Measurements from ENCODE around the gene NCOR1. TPM values are rescaled to one million over a fixed set of nuclear protein-coding genes. Genes with fewer than 3 reads are reported as not detected.
"Not testable (repeated sequence)": the region's sequence is repeated elsewhere in the genome, so short reads cannot be mapped to it uniquely, and the experiment has no call there.

Gene NCOR1
- polyA plus RNA-seq, 1 donor: 122 TPM

GRCh38 chr17:16074423-16074822, 140.9 kb downstream of the NCOR1 start:
- H3K36me3 ChIP-seq (ENCODE audit: control insufficient read depth, insufficient read depth, low read length): peaks cover 69% of the 10 kb centered on the region
- H3K27ac ChIP-seq (ENCODE audit: low read length): no peak overlapping the region
- 90% methylated on average over 2 of the region's 3 CpGs for WGBS (ENCODE audit: insufficient coverage, low lambda C conversion rate)
- H3K27me3 ChIP-seq (ENCODE audit: control insufficient read depth, insufficient read depth, low read length): no peaks in the 10 kb centered on the region
- no peak for DNase-seq
- no peaks in the 10 kb centered on the region for H3K4me1 ChIP-seq (ENCODE audit: control insufficient read depth, insufficient read depth, low read length)
- H3K4me3 ChIP-seq (ENCODE audit: low read length): no peak overlapping the region
- H3K9me3 ChIP-seq (ENCODE audit: control insufficient read depth, low read depth, low read length): no peaks in the 10 kb centered on the region

GRCh38 chr17:16073845-16074244, 141.5 kb downstream of the NCOR1 start:
- WGBS (ENCODE audit: insufficient coverage, low lambda C conversion rate): 88% methylated on average over 4 of the region's 4 CpGs
- Histone ChIP-seq H3K9me3 (ENCODE audit: control insufficient read depth, low read depth, low read length) (no peaks in the 10 kb centered on the region), H3K27ac (ENCODE audit: low read length) (no peak overlapping the region), H3K27me3 (ENCODE audit: control insufficient read depth, insufficient read depth, low read length) (no peaks in the 10 kb centered on the region), H3K4me3 (ENCODE audit: low read length) (no peak overlapping the region), H3K36me3 (ENCODE audit: control insufficient read depth, insufficient read depth, low read length) (peaks cover 69% of the 10 kb centered on the region), H3K4me1 (ENCODE audit: control insufficient read depth, insufficient read depth, low read length) (no peaks in the 10 kb centered on the region)
- no peak for DNase-seq

GRCh38 chr17:16072031-16072430, 143.3 kb downstream of the NCOR1 start:
- Histone ChIP-seq H3K4me3 (ENCODE audit: low read length) (no peak overlapping the region), H3K27me3 (ENCODE audit: control insufficient read depth, insufficient read depth, low read length) (no peaks in the 10 kb centered on the region), H3K27ac (ENCODE audit: low read length) (no peak overlapping the region), H3K9me3 (ENCODE audit: control insufficient read depth, low read depth, low read length) (no peaks in the 10 kb centered on the region), H3K4me1 (ENCODE audit: control insufficient read depth, insufficient read depth, low read length) (no peaks in the 10 kb centered on the region), H3K36me3 (ENCODE audit: control insufficient read depth, insufficient read depth, low read length) (peaks cover 77% of the 10 kb centered on the region)
- DNase-seq: no peak
- WGBS (ENCODE audit: insufficient coverage, low lambda C conversion rate): no CpG with 5 or more reads among the region's 1 CpG

DNA sequence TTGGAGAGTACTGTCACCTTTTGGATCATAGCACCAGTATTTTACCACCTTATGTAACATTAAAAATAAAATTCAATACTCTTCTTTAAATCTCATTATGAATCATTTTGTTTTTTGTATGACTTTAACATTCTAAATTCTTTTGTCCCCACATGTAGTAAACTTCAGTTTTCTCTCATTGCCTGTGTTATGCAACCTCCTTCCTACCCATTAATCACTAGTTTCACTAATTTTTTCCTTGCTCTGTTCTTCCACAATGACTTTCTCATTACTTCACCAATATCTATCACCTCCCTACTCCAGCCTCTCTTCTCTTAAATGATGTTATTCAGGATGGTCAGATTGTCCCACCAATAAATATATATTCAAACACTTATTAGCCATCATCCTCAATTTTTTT, 147.0 kb downstream of the NCOR1 start:
- peaks cover 77% of the 10 kb centered on the region for H3K36me3 ChIP-seq (ENCODE audit: control insufficient read depth, insufficient read depth, low read length)
- no peak for DNase-seq
- H3K27ac ChIP-seq (ENCODE audit: low read length): no peak overlapping the region
- H3K4me3 ChIP-seq (ENCODE audit: low read length): no peak overlapping the region
- H3K9me3 ChIP-seq (ENCODE audit: control insufficient read depth, low read depth, low read length): no peaks in the 10 kb centered on the region
- H3K27me3 ChIP-seq (ENCODE audit: control insufficient read depth, insufficient read depth, low read length): no peaks in the 10 kb centered on the region
- no peaks in the 10 kb centered on the region for H3K4me1 ChIP-seq (ENCODE audit: control insufficient read depth, insufficient read depth, low read length)

DNA sequence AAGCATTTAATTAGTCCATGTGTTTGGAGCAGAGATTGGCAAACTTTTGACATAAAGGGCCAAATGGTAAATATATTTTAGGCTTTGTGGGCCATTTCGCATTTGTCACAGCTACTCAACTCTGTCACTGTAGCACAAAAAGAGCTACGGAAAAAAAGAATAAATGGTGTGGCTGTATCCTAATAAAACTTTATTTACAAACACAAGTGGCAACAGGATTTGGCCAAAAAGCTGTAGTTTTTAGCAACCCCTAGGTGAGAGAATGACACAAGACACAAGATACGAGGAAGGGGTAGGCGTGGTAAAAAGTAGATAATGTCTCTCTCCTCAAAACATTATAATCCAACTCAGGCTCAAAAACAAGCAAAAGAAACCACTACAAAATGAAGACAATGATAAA, 149.2 kb downstream of the NCOR1 start:
- no peak for DNase-seq
- Histone ChIP-seq H3K27ac (ENCODE audit: low read length) (no peak overlapping the region), H3K4me3 (ENCODE audit: low read length) (no peak overlapping the region), H3K27me3 (ENCODE audit: control insufficient read depth, insufficient read depth, low read length) (no peaks in the 10 kb centered on the region), H3K4me1 (ENCODE audit: control insufficient read depth, insufficient read depth, low read length) (no peaks in the 10 kb centered on the region), H3K9me3 (ENCODE audit: control insufficient read depth, low read depth, low read length) (no peaks in the 10 kb centered on the region), H3K36me3 (ENCODE audit: control insufficient read depth, insufficient read depth, low read length) (peaks cover 87% of the 10 kb centered on the region)
- WGBS (ENCODE audit: insufficient coverage, low lambda C conversion rate): 95% methylated on average over 3 of the region's 4 CpGs

DNA sequence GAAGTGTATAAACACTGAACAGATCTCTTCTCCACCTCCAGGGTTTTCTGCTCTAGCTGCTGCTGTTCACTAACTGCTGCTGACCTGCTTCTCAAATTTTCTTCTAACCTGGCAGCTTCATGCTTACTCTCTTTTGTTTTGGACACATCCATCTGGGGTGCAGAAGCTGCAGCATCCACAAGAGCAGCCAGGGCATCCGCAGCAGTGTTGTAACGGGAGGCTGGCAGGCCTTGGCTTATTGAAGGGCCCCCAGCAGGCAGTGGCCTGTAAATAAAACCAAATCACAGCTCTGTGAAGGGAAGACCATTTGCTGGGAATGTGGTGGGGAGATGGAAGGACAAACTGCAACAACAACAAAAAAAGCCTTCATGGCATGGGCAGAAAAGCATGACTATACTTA, 153.7 kb downstream of the NCOR1 start:
- Histone ChIP-seq H3K4me3 (ENCODE audit: low read length) (no peak overlapping the region), H3K27ac (ENCODE audit: low read length) (no peak overlapping the region), H3K27me3 (ENCODE audit: control insufficient read depth, insufficient read depth, low read length) (no peaks in the 10 kb centered on the region), H3K36me3 (ENCODE audit: control insufficient read depth, insufficient read depth, low read length) (peaks cover 72% of the 10 kb centered on the region), H3K4me1 (ENCODE audit: control insufficient read depth, insufficient read depth, low read length) (no peaks in the 10 kb centered on the region), H3K9me3 (ENCODE audit: control insufficient read depth, low read depth, low read length) (no peaks in the 10 kb centered on the region)
- no peak for DNase-seq
- WGBS (ENCODE audit: insufficient coverage, low lambda C conversion rate): no CpG with 5 or more reads among the region's 2 CpGs

GRCh38 chr17:16055139-16055538, 160.2 kb downstream of the NCOR1 start:
- H3K4me3 ChIP-seq (ENCODE audit: low read length); H3K4me1 ChIP-seq (ENCODE audit: control insufficient read depth, insufficient read depth, low read length); H3K9me3 ChIP-seq (ENCODE audit: control insufficient read depth, low read depth, low read length); H3K27ac ChIP-seq (ENCODE audit: low read length); H3K27me3 ChIP-seq (ENCODE audit: control insufficient read depth, insufficient read depth, low read length); DNase-seq: not testable (repeated sequence)
- peaks cover 62% of the 10 kb centered on the region for H3K36me3 ChIP-seq (ENCODE audit: control insufficient read depth, insufficient read depth, low read length)
- WGBS (ENCODE audit: insufficient coverage, low lambda C conversion rate): no CpG with 5 or more reads among the region's 4 CpGs

DNA sequence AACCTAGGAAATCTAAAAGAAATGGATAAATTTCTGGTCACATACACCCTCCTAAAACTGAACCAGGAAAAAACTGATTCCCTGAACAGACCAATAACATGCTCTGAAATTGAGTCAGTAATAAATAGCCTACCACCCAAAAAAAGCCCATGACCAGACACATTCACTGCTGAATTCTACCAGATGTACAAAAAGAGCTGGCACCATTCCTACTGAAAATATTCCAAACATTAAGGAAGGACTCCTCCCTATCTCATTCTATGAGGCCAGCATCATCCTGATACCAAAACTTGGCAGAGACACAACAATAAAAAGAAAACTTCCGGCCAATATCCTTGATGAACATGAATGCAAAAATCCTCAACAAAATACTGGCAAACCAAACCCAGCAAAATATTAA, 162.8 kb downstream of the NCOR1 start:
- H3K36me3 ChIP-seq (ENCODE audit: control insufficient read depth, insufficient read depth, low read length): peaks cover 62% of the 10 kb centered on the region
- no peaks in the 10 kb centered on the region for H3K9me3 ChIP-seq (ENCODE audit: control insufficient read depth, low read depth, low read length)
- H3K4me3 ChIP-seq (ENCODE audit: low read length): no peak overlapping the region
- no peak for DNase-seq
- no peaks in the 10 kb centered on the region for H3K4me1 ChIP-seq (ENCODE audit: control insufficient read depth, insufficient read depth, low read length)
- WGBS (ENCODE audit: insufficient coverage, low lambda C conversion rate): 80% methylated on average over 1 of the region's 1 CpG
- no peak overlapping the region for H3K27ac ChIP-seq (ENCODE audit: low read length)
- H3K27me3 ChIP-seq (ENCODE audit: control insufficient read depth, insufficient read depth, low read length): no peaks in the 10 kb centered on the region

DNA sequence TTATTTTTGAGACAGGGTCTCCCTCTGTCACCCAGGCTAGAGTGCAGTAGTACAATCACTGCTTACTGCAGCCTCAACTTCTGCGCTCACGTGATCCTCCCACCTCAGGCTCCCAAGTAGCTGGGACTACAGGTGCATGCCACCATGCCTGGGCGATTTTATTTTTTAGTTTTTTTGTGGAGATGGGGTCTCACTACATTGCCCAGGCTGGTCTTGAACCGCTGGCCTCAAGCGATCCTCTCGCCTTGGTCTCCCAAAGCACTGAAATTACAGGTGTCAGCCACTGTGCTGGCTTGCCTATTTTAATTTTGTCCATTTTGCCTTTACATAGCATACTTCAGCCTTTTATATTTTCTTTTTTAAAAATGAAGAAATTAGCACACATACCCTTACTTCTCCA, 164.5 kb downstream of the NCOR1 start:
- Histone ChIP-seq H3K9me3 (ENCODE audit: control insufficient read depth, low read depth, low read length) (no peaks in the 10 kb centered on the region), H3K4me1 (ENCODE audit: control insufficient read depth, insufficient read depth, low read length) (no peaks in the 10 kb centered on the region), H3K27me3 (ENCODE audit: control insufficient read depth, insufficient read depth, low read length) (no peaks in the 10 kb centered on the region), H3K36me3 (ENCODE audit: control insufficient read depth, insufficient read depth, low read length) (peaks cover 67% of the 10 kb centered on the region), H3K4me3 (ENCODE audit: low read length) (no peak overlapping the region), H3K27ac (ENCODE audit: low read length) (no peak overlapping the region)
- 100% methylated on average over 3 of the region's 6 CpGs for WGBS (ENCODE audit: insufficient coverage, low lambda C conversion rate)
- DNase-seq: no peak

- no peak overlapping the region for H3K27ac ChIP-seq (ENCODE audit: low read length)
- no peaks in the 10 kb centered on the region for H3K9me3 ChIP-seq (ENCODE audit: control insufficient read depth, low read depth, low read length)
- H3K27me3 ChIP-seq (ENCODE audit: control insufficient read depth, insufficient read depth, low read length): no peaks in the 10 kb centered on the region
- DNase-seq: no peak
- H3K4me3 ChIP-seq (ENCODE audit: low read length): no peak overlapping the region
- no CpG with 5 or more reads among the region's 14 CpGs for WGBS (ENCODE audit: insufficient coverage, low lambda C conversion rate)
- H3K36me3 ChIP-seq (ENCODE audit: control insufficient read depth, insufficient read depth, low read length): peaks cover 66% of the 10 kb centered on the region
- no peaks in the 10 kb centered on the region for H3K4me1 ChIP-seq (ENCODE audit: control insufficient read depth, insufficient read depth, low read length)
Observed at GRCh38 chr17:16048811-16049449, 166.4 kb downstream of the NCOR1 start.

DNA sequence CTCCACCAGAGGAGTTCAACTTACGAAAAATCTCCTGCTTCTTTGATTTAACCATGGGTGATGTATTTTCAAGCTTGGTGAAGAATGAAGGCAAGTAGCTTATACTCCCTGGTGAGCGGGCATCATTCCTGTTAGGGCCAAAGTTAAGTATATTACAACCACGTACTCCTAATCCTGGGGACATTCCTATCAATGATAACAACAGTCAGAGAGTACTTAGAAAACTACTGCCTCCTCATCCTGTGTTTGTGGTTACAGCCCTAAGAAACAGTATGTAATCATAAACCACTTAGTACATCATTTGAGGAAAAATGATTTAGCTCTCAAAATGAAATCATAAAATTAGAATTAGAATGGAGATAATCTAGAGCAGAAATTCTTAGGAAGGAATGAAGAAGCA, 168.4 kb downstream of the NCOR1 start:
- Histone ChIP-seq H3K27me3 (ENCODE audit: control insufficient read depth, insufficient read depth, low read length) (no peaks in the 10 kb centered on the region), H3K9me3 (ENCODE audit: control insufficient read depth, low read depth, low read length) (no peaks in the 10 kb centered on the region), H3K4me1 (ENCODE audit: control insufficient read depth, insufficient read depth, low read length) (no peaks in the 10 kb centered on the region), H3K27ac (ENCODE audit: low read length) (no peak overlapping the region), H3K4me3 (ENCODE audit: low read length) (no peak overlapping the region), H3K36me3 (ENCODE audit: control insufficient read depth, insufficient read depth, low read length) (peaks cover 69% of the 10 kb centered on the region)
- DNase-seq: no peak
- WGBS (ENCODE audit: insufficient coverage, low lambda C conversion rate): 100% methylated on average over 1 of the region's 3 CpGs
